ENCODE results near the gene FGF21. TPM values are rescaled to one million over a fixed set of nuclear protein-coding genes. Genes with fewer than 3 reads are reported as not detected.

Gene FGF21
- total RNA-seq, 1 donor from 2014 or later, result not detected

DNA sequence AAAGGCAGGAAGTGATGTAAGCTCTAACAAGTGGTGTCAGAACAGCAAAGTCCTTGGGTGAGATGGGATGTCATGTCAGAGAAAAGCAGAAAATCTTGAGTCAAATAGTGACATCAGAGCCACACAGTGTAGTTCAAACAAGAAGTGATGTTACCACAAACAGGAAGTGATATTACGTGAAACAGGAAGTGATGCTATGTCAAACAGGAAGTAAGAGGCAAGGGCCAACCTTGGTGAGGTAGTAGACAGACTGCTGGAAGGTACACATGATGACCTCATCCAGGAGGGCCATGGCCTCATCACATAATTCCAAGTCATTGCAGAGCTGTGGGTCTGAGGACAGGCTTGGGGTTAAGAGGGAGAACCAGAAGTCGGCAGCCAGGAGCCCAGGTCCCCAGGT, 28.8 kb upstream of the FGF21 start:
- intact Hi-C loops (cut with micrococcal nuclease), result no loop called here

GRCh38 chr19:48728911-48729664, 26.2 kb upstream of the FGF21 start:
- intact Hi-C loops (cut with micrococcal nuclease), result no loop called here

DNA sequence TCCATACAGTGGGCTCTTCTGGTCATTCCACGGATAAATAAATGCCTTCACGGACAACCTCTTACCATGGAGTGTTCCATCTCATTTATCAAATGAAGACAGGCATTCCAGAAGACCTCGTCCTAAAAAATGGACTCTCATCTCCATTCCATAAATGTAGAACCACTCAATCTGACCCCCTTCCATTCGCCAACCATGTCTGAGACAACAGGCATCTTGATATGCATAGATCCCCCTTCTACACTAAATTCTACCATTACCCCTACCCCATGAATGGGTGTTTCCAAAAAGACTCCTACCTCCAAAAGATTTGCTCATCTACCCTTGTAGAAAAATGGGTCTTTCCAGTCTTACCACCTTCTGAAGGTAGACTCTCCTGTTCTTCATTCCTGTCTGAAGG, 23.9 kb upstream of the FGF21 start:
- intact Hi-C loops (cut with micrococcal nuclease), result no loop called here

GRCh38 chr19:48734625-48735024, 20.7 kb upstream of the FGF21 start:
- intact Hi-C loops (cut with micrococcal nuclease), result no loop called here

- intact Hi-C loops (cut with micrococcal nuclease), result no loop called here
These were observed 20.2 kb upstream of the FGF21 start for GRCh38 chr19:48735031-48735615.

GRCh38 chr19:48737360-48737998, 17.8 kb upstream of the FGF21 start:
- intact Hi-C loops (cut with micrococcal nuclease), result no loop called here

DNA sequence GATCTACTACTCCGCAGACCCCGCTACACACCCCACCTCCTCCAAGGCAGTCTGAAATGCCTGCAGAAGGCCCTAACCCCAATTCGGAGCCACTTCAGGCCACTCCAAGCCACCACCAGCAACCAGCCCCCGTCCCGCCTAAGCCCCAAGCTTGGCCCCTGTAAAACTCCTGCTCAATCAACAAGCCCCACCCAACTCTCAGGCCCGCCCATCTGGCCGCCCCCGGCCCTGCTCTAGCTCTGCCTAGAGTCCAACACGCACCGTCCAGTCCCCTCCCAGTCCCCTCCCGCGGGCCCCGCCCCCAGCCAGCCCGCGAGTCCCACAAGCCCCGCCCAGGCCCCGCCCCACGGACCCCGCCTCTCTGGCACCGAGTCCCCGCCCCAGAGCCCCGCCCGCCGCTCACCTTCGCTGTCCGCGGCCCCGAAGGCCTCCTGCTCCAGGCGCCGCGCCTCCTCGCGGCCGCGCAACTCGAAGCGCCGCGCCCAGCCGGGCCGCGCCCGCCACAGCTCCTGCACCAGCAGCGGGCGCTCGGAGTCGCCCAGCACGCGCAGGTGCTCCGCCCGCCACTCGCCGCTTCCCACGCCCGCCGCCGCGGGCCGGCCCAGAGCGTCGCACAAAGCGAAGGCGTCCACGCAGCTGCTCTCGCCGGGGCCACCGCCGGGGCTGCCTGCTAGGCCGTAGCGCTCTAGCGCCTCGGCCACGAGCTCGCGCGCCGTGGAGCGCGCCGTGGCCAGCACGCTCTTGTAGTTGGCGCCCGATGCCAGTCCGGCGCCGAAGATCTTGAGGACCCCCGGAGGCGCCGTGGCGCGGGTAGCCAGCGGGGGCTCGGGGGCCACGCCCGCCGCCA, 16.5 kb upstream of the FGF21 start:
- intact Hi-C loops (cut with micrococcal nuclease), result loop anchor here (1.0 kb wide), 2 partner anchors 24 to 92 kb away; partner anchors contain the start of gene CA11

DNA sequence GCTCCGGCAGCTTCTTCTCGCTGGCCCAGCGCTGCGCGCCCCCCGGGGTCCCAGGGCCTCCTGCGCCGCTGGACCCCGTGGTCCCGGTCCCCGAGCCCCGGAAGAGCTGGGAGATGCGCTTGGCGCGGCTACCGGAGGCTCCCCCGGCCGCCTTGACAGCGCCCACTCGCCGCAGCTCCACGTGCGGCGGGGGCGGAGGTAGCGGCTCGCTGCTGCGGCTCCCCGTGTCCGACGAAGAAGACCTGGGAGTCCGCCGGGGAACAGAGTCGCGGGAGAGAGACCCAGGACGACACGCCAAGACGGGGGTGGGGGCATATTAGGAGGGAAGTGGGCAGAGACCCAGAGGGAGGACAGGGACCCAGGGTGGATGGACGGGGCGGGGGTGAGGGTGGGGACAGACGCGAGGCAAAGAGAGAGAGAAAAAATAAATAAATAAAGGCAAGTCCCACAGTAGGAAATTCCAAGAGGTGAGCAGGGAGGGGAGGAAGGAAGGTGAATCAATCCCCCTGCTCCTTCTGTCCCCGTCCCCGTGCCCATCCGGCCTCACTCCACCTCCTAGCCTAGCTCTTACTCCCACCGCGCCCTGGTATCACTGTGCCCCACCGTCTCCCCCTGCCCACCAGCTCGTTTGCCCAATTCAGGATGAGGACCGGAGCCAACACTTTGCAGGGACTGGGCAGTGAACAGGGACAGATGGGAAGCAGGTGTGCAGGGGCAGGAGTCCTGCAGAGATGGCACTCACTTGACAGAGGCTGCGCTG, 15.7 kb upstream of the FGF21 start:
- intact Hi-C loops (cut with micrococcal nuclease), result loop anchor here (1.0 kb wide), 1 partner anchor 25 kb away; no protein-coding TSS in a partner anchor

- intact Hi-C loops (cut with micrococcal nuclease), result no loop called here
These were observed 15.0 kb upstream of the FGF21 start, which contains the start of gene RASIP1 for GRCh38 chr19:48740164-48740972. Gene RASIP1 (minus strand): TSS chr19:48740610. CDS start chr19:48740282, 328 bp downstream.

DNA sequence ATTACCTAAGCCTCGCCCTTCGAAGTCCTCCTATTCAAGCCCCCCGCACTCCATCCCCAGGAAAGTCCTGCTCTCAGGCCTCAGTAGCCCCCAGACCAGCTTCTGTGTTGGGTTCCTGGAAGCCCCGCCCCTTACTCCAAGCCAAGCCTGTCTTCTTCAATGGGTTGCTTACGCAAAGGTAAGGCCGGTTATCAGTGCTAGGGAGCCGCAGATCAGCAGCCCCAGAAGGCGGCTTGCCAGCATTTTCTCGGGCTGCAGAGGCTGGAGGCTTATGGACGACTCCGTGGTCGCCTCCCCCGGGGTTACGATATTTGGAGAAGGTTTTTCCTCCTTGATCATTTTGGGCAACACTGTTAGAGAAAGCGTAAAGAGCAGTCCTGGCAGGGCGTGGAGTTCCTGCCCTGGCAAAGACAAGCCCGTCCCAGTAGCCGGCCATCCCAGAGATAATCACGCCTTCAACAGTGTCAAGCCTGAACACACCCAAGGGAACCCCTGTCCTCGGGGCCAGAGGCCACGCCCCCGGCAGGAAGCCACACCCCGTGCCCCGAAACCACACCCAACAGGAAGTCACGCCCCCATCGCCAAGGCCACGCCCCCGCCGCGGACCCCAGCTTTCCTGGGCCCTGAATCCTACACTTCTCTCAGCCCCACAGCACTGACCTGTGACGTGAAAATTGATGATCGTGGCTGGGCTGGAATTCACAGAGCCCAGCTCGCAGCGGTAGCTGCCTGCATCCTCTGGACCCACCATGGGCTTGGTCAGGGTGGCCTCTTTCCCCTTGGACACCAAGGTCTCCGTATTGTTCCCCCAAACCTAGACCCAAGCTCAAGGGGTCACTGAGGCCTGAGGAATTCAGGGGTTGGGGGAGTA, 14.0 kb upstream of the FGF21 start:
- intact Hi-C loops (cut with micrococcal nuclease), result no loop called here

DNA sequence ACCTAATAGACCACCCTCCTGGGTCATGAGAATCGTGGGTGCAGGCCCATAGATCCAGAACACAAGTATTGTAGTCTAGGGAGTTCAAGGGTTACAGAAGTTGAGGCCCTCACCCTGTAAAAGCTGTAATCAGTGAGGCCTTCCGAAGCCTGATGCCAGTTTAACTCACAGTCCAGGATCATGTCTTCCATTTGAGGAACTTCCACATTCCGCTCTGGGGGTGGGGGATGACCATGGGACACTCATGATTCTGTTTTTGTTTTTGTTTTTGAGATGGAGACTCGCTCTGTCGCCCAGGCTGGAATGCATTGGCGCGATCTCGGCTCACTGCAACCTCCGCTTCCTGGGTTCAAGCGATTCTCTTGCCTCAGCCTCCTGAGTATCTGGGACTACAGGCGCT, 13.2 kb upstream of the FGF21 start:
- intact Hi-C loops (cut with micrococcal nuclease), result no loop called here

GRCh38 chr19:48745208-48745995, 9.9 kb upstream of the FGF21 start:
- intact Hi-C loops (cut with micrococcal nuclease), result no loop called here

DNA sequence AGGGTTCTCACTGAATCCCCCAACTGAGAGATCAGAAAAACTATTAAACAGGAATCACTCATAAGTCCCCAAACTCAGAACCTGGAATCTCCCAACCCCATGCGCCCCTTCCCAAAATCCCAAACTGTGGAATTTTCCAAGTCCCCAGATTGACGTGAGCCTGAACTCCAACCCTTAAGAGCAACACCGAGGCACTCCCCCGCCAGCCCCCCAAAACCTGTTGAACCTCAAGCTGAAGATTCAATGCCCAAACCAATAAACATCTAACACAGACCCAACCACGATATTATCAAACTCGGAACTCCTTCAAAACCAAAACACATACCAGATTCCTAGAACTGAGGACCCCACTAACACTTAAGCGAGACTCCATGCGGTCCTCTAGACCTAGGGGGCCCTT, 9.2 kb upstream of the FGF21 start:
- intact Hi-C loops (cut with micrococcal nuclease), result no loop called here

DNA sequence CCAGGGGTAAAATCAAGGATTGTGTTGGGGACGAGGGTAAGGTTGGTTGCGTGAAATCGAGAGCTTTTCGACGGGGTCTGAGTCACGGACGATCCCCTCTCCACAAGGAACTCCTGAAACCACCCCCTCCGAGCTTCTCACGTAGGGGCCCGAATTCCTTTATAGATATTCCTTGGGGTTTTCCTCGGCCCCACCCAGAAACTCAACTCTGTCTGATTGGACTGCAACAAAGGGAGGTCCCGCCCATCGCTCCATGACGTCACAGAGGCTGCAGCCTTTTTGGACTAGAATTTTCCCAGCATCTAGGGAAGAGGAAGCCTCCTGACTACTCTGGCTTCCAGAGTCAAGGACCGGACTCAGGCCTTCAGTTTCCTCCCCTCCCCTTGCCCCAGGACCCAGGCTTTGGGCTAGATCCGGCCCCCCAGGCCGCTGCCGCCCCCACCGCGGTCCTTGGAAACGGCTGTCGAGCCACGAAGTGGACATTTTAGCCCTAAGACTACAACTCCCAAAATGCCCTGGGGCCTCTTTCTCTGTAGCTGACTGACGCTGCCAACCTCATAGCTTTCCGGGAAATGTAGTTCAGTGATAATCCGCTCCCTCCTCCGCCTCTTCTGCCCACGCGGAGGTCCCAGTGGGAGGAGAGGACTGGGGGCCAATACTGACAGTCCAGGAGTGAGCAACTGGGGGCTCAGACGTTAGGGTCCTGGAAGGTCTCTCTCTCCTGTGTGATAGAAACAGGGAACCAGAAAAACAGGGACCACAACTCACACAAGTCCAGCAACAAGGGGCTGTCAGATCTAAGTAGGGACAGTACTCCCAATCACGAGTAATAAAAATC, 8.4 kb upstream of the FGF21 start, which contains the start of gene IZUMO1:
Gene IZUMO1 (minus strand): TSS at position 172 of the 838 bp plus-strand sequence. CDS start 1,050 bp downstream, outside the sequence.
- intact Hi-C loops (cut with micrococcal nuclease), result loop anchor here (1.0 kb wide), 1 partner anchor 33 kb away; no protein-coding TSS in a partner anchor

DNA sequence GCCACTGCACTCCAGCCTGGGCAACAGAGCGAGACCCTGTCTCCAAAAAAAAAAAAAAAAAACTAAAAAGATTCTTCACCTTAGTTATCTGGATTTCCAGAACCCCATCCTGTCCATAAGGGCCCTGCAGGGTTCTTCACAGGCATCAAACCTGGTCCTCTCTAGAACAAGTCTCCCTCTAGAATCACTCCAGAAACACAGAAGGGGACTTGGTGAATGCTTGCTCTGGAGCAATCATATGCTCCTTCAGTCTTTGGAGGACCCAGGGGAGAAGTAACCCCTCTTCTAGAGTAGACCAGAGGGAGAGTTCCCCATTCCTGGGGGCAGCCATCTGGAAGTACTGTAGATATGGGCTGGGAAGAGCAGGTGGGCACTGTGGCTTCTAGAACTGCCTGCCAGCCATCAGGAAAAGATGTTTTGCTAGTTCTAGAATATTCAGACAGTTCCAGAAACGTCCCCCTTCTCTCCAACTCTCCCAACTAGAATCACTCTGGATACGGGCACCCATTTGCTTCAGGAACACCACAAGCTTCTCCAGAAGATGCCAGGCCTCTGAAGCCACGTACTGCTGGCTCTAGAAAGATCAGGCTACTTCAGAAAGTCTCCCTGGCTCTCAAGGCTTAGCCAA, 5.6 kb upstream of the FGF21 start:
- intact Hi-C loops (cut with micrococcal nuclease), result no loop called here

DNA sequence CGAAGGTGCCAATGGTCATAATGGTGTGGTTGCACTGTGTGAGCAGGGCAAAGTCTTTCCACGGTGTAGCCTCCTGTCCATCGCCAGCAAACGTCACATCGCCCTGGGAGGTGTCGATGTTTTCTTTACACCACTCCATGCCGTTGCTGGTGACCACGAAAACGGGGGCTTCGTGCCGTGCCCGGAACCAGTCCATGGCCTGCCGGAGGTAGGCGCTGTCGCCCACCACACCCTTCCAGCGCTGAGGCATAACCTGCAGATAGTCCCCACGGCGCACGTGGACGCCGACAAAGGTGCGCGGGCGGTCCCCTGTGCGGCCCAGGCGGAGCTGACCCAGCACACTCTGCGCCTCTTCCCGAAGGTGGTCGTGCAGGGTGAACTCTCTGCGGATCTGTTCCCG, 5.0 kb upstream of the FGF21 start:
- intact Hi-C loops (cut with micrococcal nuclease), result no loop called here

Measured in T-helper 2 cell treated with Interferon-gamma antibody and Interleukin-4, amounts not matched to agents 100 ng/mL and 5 ng/mL, for 36 hours (primary cell).